GM06990 (cell line): ENCODE data around the gene KCNK4.

ENCODE experiments used
- DNase-seq: peaks from one replicate; pipeline ENCODE4 v3.0.0-alpha.2; 2011; ENCODE audit not compliant: insufficient read length; ENCODE audit errors: extremely low read depth
- H3K27me3 ChIP-seq: replicated peaks from 2 replicates; pipeline ENCODE4 v1.6.0; 2011; ENCODE audit warnings: low read length; ENCODE audit not compliant: control insufficient read depth, insufficient read depth
- H3K36me3 ChIP-seq: 2 replicates; pipeline ENCODE4 v1.5.1; 2011; ENCODE audit warnings: low read length; ENCODE audit not compliant: control insufficient read depth, insufficient read depth
- H3K4me3 ChIP-seq: replicated peaks from 2 replicates; pipeline ENCODE4 v1.5.1; 2011; ENCODE audit warnings: low read depth, mild to moderate bottlenecking, control low read depth, low read length
- TF ChIP-seq, protein P1 (sequence below): IDR thresholded peaks from 2 replicates; pipeline ENCODE4 v1.5.1; 2011; ENCODE audit warnings: low read length, control low read depth, mild to moderate bottlenecking, inconsistent platforms; ENCODE audit not compliant: insufficient read depth, poor library complexity, severe bottlenecking

The KCNK4 gene

DNA sequence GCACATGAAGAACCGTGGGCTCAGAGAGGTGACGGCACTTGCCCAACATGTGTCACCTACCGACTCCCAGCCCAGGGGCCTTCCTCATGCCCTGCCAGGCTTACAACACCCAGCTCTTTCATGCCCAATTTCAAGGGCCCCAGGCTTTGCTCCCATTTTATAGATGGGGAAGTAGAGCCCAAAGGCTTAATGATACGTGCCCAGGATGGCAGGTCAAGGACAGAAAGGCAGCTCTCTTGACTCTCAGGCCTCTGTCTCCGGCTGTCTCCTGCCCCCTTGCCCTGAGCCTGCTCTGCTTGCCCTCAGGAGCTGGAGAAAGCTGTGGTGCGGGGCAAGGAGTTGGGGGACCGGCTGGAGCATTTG, 57.9 kb downstream of the KCNK4 start:
- Histone ChIP-seq H3K36me3 (peaks cover 42% of the 10 kb centered on the region), H3K4me3 (no peak overlapping the region), H3K27me3 (no peaks in the 10 kb centered on the region)
- TF ChIP-seq, protein P1, sequence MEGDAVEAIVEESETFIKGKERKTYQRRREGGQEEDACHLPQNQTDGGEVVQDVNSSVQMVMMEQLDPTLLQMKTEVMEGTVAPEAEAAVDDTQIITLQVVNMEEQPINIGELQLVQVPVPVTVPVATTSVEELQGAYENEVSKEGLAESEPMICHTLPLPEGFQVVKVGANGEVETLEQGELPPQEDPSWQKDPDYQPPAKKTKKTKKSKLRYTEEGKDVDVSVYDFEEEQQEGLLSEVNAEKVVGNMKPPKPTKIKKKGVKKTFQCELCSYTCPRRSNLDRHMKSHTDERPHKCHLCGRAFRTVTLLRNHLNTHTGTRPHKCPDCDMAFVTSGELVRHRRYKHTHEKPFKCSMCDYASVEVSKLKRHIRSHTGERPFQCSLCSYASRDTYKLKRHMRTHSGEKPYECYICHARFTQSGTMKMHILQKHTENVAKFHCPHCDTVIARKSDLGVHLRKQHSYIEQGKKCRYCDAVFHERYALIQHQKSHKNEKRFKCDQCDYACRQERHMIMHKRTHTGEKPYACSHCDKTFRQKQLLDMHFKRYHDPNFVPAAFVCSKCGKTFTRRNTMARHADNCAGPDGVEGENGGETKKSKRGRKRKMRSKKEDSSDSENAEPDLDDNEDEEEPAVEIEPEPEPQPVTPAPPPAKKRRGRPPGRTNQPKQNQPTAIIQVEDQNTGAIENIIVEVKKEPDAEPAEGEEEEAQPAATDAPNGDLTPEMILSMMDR, result no peak
- DNase-seq, result no peak

DNA sequence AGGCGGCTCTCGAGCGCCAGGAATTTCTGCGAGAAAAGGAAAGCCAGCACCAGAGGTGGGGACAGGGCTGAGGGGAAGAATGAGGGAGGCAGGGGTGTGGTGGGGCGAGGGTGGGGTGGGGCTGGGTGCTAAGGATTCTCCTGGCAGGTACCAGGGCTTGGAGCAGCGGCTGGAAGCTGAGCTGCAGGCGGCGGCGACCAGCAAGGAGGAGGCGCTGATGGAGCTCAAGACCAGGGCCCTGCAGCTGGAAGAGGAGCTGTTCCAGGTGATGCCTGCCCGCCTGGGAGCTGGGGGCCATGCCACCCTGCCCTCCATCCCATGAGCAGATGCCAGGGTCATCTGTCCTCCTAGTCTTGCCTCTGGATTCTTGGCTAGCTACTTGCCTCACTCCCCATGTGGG, 58.3 kb downstream of the KCNK4 start:
- peaks cover 42% of the 10 kb centered on the region for H3K36me3 ChIP-seq
- TF ChIP-seq, protein P1, result no peak
- DNase-seq, result no peak
- H3K27me3 ChIP-seq, result no peaks in the 10 kb centered on the region
- no peak overlapping the region for H3K4me3 ChIP-seq
